Vagina (tissue), 2 donors: ENCODE measurements around the gene QKI.

Experiments
- CTCF ChIP-seq, 3 experiments: fragments of 450-650 bp in 2 of 3; fragments of 200-600 bp in 1 of 3; sonication (generic) in 1 of 3; IDR thresholded peaks; one replicate each; pipeline ENCODE4 v1.5.1; 2017 to 2019; ENCODE audit warnings: antibody characterized with exemption in 3 of 3, mild to moderate bottlenecking in 2 of 3, moderate library complexity in 2 of 3
- POLR2A ChIP-seq, 2 donors: fragments of 450-650 bp; IDR thresholded peaks; one replicate each; pipeline ENCODE4 v1.6.1; 2017; ENCODE audit warnings: antibody characterized with exemption in 2 of 2, mild to moderate bottlenecking in 2 of 2, moderate library complexity in 2 of 2

GRCh38 chr6:163439997-163440396, 25.5 kb downstream of the QKI start:
- no peak for TF ChIP-seq CTCF (IDR thresholded peaks at IDR 0.05)
- no peak for TF ChIP-seq POLR2A (IDR thresholded peaks at IDR 0.05)
